Stimulated activated naive B cell treated with anti-CD40 and anti-IgM and Interleukin-4, amounts not matched to agents 10 μg/mL and 1 μg/mL and 100 μg/mL, for 72 hours (primary cell): ENCODE measurements around the gene DLST.

Source experiments
- ATAC-seq, 2 donors: fragments of 150-1000 bp; cut with Tn5 transposase; replicated peaks; 2 replicates each; pipeline ENCODE4 v1.10.0; 2021; ENCODE audit warnings: moderate library complexity in 1 of 2
- DNase-seq: peaks from one replicate; pipeline ENCODE4 v3.0.0; 2021
- H3K27ac Mint-ChIP-seq: one replicate; pipeline ENCODE4 v1.8.0; 2022; ENCODE audit warnings: mild to moderate bottlenecking, mixed read lengths
- H3K27me3 Mint-ChIP-seq, 2 donors: one replicate each; pipeline ENCODE4 v1.8.0; 2022; ENCODE audit warnings: mixed read lengths in 2 of 2
- H3K36me3 Mint-ChIP-seq, 2 donors: one replicate each; pipeline ENCODE4 v1.8.0; 2022; ENCODE audit warnings: mixed read lengths in 2 of 2, mild to moderate bottlenecking in 1 of 2
- H3K4me1 Mint-ChIP-seq, 2 donors: one replicate each; pipeline ENCODE4 v1.8.0; 2022; ENCODE audit warnings: mixed read lengths in 2 of 2, mild to moderate bottlenecking in 1 of 2
- H3K4me3 Mint-ChIP-seq, 2 donors: one replicate each; pipeline ENCODE4 v1.8.0; 2022; ENCODE audit warnings: mild to moderate bottlenecking in 2 of 2, mixed read lengths in 2 of 2, moderate library complexity in 1 of 2
- H3K9me3 Mint-ChIP-seq, 2 donors: one replicate each; pipeline ENCODE4 v1.8.0; 2022; ENCODE audit warnings: mixed read lengths in 2 of 2, mild to moderate bottlenecking in 1 of 2

DLST gene

DNA sequence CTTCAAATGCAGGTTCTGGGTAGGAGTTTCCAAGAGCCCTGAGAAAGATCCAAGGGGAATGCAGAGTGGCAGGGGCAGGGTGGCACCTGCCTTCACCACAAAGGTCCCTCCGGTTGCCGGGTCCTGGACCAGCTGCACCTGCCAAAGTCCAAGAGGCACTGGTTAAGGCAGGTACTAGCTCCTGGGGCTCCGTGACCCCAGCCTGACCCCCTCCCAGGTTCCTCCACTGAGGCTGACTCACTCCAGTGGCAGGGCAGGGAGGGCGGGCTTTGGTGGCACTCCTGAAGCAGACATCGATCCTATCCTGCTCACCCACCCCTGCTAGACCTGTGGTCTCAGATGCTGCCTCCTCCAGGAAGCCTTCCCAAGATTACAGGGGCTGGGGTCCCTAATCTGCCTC is 30.0 kb downstream of the DLST start:
- DNase-seq (no peak), ATAC-seq (no peak)
- peaks cover 9 to 16% of the 10 kb centered on the region in 2 donors for H3K36me3 Mint-ChIP-seq
- H3K27me3 Mint-ChIP-seq, result no peaks in the 10 kb centered on the region
- peaks cover 0 to 6% of the 10 kb centered on the region in 2 donors for H3K4me1 Mint-ChIP-seq
- H3K27ac Mint-ChIP-seq, result no peak overlapping the region
- H3K9me3 Mint-ChIP-seq, result no peaks in the 10 kb centered on the region
- H3K4me3 Mint-ChIP-seq, result no peak overlapping the region

DNA sequence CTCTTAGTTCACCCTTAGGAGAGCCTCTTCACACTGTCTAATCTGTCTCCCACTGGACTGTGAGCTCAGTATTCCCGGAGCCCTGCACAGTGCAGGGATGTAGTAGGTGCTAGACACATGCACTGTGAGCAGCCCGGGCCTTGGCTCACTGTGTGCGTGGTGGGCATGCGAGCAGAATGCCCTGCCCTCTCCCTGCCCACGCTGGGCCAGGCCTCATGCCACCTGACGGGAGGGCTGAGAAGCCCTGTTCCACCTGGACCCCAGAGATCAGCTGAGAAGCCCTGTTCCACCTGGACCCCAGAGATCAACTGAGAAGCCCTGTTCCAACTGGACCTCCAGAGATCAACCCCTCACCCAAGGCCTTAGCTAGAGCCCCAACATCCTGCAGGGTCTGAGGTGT is 30.4 kb downstream of the DLST start:
- Mint-ChIP-seq H3K4me3 (no peak overlapping the region), H3K27me3 (no peaks in the 10 kb centered on the region), H3K27ac (no peak overlapping the region), H3K9me3 (no peaks in the 10 kb centered on the region), H3K36me3 (peaks cover 5 to 12% of the 10 kb centered on the region in 2 donors), H3K4me1 (peaks cover 0 to 4% of the 10 kb centered on the region in 2 donors)
- DNase-seq, result no peak
- no peak for ATAC-seq

DNA sequence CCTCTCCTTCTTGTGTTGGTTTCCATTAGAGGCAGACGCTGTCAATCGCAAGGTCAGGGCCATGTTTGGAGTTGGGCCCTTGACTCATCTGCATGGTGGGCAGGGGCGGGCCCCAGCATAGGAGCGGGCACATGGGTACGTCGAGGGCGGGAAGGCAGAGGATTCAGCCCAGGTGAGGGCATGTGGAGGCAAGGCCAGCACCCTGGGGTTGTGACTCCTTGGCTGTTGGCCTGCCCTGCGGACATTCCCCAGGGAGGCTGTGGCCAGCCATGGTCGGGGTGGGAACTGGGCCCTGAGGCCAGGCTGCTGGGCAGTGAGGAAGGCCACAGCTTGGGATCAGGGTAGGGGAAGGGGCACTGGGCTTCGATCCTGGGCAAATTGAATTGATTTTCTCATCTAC is 31.1 kb downstream of the DLST start:
- Mint-ChIP-seq H3K4me1 (peaks cover 0 to 4% of the 10 kb centered on the region in 2 donors), H3K27ac (no peak overlapping the region), H3K27me3 (no peaks in the 10 kb centered on the region), H3K36me3 (peaks cover 2 to 7% of the 10 kb centered on the region in 2 donors), H3K9me3 (no peaks in the 10 kb centered on the region), H3K4me3 (no peak overlapping the region)
- ATAC-seq (no peak), DNase-seq (no peak)

DNA sequence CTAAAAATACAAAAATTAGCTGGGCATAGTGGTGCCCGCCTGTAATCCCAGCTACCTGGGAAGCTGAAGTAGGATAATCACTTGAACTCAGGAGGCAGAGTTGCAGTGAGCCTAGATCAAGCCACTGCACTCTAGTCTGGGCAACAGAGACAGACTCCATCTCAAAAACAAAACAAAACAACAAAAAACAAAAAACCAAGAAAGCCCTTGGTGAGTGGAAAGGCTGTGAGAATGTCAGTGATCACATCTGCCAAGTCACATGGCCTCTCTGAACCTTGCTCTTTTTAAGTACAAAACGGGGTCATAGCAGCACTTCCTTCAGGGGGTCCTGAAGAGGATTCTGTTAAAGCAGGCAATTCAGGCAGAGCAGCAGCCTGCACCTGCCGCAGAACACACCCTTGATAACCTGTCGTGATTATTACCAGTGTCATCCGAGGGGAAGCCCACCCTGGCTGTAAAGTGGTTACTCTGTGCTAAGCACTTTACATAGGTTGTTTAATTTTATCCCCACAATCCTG is 31.7 kb downstream of the DLST start:
- DNase-seq (no peak), ATAC-seq (no peak)
- H3K9me3 Mint-ChIP-seq, result no peaks in the 10 kb centered on the region
- peaks cover 0 to 4% of the 10 kb centered on the region in 2 donors for H3K4me1 Mint-ChIP-seq
- H3K36me3 Mint-ChIP-seq, result peaks cover 2 to 6% of the 10 kb centered on the region in 2 donors
- H3K27ac Mint-ChIP-seq, result no peak overlapping the region
- H3K4me3 Mint-ChIP-seq, result no peak overlapping the region
- no peaks in the 10 kb centered on the region for H3K27me3 Mint-ChIP-seq

DNA sequence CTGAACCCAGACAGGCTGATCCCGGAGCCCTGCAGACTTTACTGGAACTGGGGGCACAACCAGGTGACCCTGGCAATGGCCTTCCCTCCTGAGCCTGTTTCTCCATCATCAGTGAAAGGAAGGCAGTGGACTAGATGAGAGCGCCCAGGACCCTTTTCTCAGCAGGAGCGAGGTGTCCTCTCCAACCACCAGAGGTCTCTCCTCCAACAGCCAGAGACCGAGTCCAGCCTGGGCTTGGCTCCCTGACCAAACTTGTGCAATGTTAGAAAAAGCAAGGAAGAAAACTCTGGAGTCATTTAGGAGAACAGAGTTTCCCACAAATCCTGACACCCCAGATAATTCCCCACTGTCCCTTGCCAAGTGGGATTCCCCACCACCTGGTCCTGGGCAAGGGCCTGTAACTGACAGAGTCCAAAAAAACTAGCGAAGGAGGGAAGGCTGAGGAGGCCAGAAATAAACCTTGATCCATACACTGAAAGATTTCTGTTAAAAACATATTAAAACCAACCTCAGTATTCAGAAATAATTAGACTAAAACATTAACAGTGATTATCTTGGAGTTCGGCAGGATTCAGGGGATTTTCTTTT is 32.4 kb downstream of the DLST start:
- DNase-seq (no peak), ATAC-seq (peak; percentile 68 to 76)
- Mint-ChIP-seq H3K27ac (no peak overlapping the region), H3K27me3 (no peaks in the 10 kb centered on the region), H3K4me1 (peaks cover 0 to 2% of the 10 kb centered on the region in 2 donors), H3K4me3 (no peak overlapping the region), H3K36me3 (no peaks in the 10 kb centered on the region), H3K9me3 (no peaks in the 10 kb centered on the region)

DNA sequence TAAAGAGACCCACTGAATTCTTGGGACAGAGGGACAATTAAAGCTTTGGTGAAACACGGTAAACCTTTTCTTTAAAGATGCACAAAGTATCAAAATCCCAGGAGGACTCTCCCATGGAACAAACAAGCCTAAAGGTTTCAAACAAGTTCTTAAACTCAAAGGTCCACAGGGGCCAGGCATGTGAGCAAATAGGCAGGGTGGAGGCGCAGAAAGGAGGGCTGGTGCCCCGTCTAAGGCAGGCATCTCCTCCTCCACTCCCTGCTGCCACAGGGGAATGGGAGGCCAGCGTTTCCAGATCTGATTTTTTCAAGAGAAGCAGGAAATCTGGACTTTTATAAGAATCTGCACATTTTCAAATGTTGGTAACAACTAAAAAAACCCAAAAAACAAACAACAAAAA is 33.7 kb downstream of the DLST start:
- H3K4me1 Mint-ChIP-seq, result peaks cover 0 to 2% of the 10 kb centered on the region in 2 donors
- H3K27ac Mint-ChIP-seq, result no peak overlapping the region
- no peak overlapping the region for H3K4me3 Mint-ChIP-seq
- no peaks in the 10 kb centered on the region for H3K9me3 Mint-ChIP-seq
- H3K36me3 Mint-ChIP-seq, result no peaks in the 10 kb centered on the region
- no peak for ATAC-seq
- no peaks in the 10 kb centered on the region for H3K27me3 Mint-ChIP-seq
- DNase-seq, result no peak

DNA sequence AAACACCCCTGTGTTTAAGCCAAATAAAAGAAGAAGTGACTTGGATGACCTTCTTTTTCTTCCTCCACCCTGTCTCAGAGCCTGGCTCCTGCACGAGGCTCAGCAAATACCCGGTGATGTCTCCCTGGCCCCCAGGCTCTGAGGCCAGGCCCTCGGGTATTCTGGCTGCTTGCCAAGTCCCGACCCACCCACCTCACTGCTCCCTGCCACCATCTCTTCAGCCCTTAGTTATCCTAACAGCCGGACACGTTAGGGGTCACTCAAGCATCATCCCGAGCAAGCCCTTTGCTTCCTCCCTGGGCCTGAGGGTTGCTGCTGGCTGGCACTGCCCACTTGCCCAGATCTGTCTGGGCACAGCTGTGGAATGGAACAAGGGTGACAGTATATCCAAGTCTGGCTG is 34.1 kb downstream of the DLST start:
- Mint-ChIP-seq H3K9me3 (no peaks in the 10 kb centered on the region), H3K27me3 (no peaks in the 10 kb centered on the region), H3K4me1 (peaks cover 0 to 2% of the 10 kb centered on the region in 2 donors)

DNA sequence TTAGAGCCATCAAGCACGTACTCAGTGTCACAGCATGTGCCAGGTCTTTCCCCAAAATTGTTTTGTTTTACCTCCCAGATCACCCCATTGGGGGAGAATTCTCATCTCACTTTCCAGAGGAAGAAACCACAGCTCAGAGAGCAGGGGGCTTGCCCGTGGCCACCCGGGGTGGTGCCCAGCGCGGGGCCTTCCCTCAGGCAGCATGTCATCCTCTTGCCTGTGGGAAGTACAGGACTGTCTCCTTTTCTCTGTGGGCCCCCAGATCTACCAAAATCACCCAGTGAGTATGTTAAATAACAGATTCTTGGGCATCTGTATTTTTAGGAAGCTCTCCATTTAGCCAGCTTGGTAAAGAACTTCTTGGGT is 35.4 kb downstream of the DLST start:
- Mint-ChIP-seq H3K4me1 (peaks cover 0 to 2% of the 10 kb centered on the region in 2 donors), H3K9me3 (no peaks in the 10 kb centered on the region), H3K36me3 (no peaks in the 10 kb centered on the region), H3K4me3 (no peak overlapping the region), H3K27me3 (no peaks in the 10 kb centered on the region), H3K27ac (no peak overlapping the region)
- ATAC-seq (no peak), DNase-seq (no peak)

More for the DNA sequence above, 34.1 kb downstream of the DLST start:
- ATAC-seq (no peak), DNase-seq (no peak)
- Mint-ChIP-seq H3K4me3 (no peak overlapping the region), H3K27ac (no peak overlapping the region), H3K36me3 (no peaks in the 10 kb centered on the region)

DNA sequence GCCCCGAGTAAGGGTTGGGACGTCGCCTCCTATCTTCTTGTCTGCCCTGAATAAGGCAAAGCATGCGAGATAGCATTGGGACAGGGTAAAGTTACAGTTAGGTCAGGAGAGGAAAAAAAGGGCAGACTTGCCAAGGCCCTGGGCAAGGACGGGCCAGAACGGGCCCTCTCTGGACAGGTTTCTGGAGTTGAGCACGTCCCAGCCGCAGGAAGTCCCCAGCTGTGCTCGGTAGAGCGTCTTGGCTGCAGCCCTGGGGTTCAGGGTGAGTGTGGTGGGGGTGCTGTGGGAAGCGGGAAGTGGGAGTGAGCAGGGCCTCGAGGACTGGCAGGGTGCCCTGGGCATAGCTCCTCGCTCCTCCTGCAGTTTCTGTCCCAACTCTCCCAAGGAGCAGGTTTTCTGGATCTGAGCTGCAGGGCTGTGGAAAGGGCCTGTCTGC is 35.9 kb downstream of the DLST start:
- Mint-ChIP-seq H3K36me3 (no peaks in the 10 kb centered on the region), H3K27ac (no peak overlapping the region), H3K27me3 (no peaks in the 10 kb centered on the region), H3K4me3 (no peak overlapping the region), H3K9me3 (no peaks in the 10 kb centered on the region), H3K4me1 (peaks cover 0 to 6% of the 10 kb centered on the region in 2 donors)
- ATAC-seq, result no peak
- no peak for DNase-seq

DNA sequence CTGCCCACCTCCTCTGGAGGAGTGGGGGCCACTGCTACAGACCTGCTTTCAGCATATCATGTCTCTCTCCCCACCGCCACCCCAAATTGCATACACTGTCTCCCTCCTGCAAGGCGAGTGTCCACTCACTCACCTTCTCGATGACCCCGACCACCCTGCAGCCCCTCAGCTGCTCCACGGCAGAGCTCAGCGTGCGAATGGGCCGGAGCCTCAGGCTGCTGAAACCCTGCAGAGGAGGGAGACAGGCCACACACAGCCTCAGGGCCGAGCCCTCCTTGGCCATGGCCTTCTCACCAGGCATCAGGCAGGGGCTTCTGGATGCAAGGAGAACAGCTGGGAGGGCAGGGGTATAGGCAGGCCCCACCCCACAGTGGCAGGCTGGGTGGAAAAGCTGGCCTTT is 36.7 kb downstream of the DLST start:
- Mint-ChIP-seq H3K27ac (no peak overlapping the region), H3K4me1 (peaks cover 0 to 6% of the 10 kb centered on the region in 2 donors), H3K36me3 (no peaks in the 10 kb centered on the region), H3K27me3 (no peaks in the 10 kb centered on the region), H3K9me3 (no peaks in the 10 kb centered on the region), H3K4me3 (no peak overlapping the region)
- ATAC-seq (no peak), DNase-seq (no peak)

DNA sequence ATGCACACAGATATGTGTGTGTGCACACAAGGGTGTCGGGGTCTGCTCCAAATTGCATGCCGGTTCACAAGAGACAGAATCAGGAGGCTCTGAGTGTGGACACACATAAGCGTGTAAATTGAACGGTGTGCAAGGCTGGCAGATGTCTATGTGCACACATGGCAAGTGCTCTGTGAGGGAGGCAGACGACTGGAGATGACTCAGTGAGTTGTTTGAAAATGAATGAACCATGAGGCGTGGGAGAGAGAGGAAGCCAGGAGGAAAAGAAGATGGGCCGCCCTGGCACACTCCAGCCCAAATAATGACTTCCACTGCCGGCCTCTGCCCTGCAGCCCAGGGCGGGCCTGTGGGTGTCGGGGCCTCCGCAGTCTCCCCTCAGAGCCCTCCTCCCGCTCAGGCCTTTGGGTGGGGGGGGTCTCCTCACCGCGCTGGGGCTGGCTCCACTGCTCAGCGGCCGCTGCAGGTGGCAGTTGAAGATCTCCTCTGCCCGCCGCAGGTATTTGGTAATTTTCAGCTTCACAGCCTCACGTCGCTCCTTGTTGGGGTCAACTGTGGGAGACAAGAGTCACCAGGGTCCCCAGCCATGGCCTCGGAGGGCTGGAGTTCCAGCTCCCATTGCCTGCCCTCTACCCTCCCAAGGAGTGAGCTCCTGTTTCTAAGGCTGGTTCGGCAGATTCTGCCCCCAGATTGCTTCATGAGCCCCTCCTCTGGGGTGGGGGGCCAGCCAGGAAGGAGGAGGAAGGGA is 37.9 kb downstream of the DLST start:
- no peaks in the 10 kb centered on the region for H3K9me3 Mint-ChIP-seq

DNA sequence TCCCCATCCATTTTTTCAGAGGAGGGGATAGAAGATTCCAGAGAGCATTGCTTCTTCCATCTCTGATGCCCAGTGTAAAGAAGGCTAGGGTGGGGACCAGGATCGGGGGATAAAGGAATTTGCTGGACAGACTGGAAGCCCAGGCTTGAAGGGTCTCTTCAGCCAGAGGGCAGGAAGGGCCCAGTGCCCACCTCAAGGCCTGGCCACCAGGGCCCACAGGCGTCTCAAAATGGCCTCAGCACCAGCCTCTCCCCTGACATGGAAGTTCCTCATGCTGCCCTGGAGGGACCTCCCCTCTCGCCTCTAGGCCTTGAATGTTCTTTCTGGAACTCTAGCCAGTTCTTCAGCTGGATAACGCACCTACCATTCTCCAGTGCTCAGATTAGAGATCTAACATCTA is 38.6 kb downstream of the DLST start:
- DNase-seq (no peak), ATAC-seq (no peak)
- Mint-ChIP-seq H3K4me1 (peaks cover 5 to 8% of the 10 kb centered on the region in 2 donors), H3K27ac (no peak overlapping the region), H3K4me3 (no peak overlapping the region), H3K36me3 (no peaks in the 10 kb centered on the region), H3K27me3 (peaks cover 0 to 4% of the 10 kb centered on the region in 2 donors), H3K9me3 (no peaks in the 10 kb centered on the region)

More for the DNA sequence above, 37.9 kb downstream of the DLST start:
- Mint-ChIP-seq H3K27ac (no peak overlapping the region), H3K4me3 (no peak overlapping the region), H3K36me3 (no peaks in the 10 kb centered on the region), H3K4me1 (peaks cover 5 to 8% of the 10 kb centered on the region in 2 donors), H3K27me3 (peaks cover 0 to 4% of the 10 kb centered on the region in 2 donors)
- ATAC-seq (no peak), DNase-seq (no peak)

DNA sequence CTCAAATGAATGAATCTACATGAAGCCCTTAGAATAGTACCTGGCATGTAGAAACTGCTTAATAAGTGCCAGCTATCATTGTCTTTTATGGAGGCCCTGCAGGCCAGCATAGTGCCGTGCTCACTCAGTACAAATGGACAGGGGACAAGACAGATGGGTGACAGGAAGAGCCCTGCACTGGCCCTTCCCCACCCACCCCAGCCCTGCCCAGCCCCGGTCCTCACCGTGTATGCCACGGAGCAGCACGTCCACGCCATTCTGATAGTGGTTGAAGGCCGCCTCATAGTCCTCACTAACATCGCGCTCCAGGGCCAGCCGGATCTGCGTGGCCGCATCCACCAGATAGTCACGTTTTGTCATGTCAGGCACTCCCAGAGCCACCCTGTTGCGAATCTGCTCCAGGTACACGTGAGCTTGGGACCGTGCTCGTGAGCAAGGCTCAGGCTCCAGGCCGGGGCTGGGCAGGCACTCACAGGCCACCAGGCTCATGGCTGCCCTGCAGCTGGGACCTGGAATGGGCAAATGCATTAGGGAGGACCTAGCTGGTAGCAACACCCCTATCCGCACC is 39.4 kb downstream of the DLST start:
- H3K4me3 Mint-ChIP-seq, result no peak overlapping the region

DNA sequence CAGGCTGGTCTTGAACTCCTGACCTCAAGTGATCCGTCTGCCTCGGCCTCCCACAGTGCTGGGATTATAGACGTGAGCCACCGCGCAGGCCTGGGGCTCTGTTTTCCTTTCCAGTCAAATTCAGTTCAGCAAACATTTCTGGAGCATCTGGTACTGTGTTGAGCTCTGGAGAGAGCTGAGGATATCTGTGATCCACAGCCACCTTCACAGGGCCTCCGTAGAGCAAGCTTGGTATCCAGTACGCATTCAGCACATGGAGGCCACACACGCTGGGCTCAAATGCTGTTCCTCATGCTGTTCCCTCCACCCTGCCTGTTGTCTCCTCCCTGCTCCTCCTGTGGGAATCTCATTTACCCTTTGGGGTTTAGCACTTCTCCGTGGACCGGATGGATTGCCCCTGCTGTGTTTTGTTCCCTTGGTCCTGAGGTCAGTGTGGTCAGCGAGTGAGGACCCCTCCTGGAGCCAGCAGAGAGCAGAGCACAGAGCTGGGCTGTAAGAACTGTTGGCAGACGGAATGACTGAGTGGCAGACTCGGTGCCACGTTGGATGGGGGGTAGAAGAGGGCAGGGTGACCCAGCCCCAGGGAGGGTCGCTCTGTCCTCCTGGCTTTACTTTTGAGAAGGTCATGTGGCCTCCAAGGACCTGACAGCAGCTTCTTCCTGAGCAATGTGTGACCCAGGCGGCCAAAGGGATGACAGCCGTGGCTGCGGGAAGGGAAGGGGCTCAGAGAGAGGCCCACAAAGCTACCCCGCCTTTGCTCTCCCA is 40.5 kb downstream of the DLST start:
- Mint-ChIP-seq H3K4me3 (peak overlapping the region; percentile 74), H3K27me3 (peaks cover 4 to 12% of the 10 kb centered on the region in 2 donors), H3K36me3 (no peaks in the 10 kb centered on the region), H3K4me1 (peaks cover 5 to 8% of the 10 kb centered on the region in 2 donors), H3K27ac (peak overlapping the region; percentile 77), H3K9me3 (no peaks in the 10 kb centered on the region)
- ATAC-seq (no peak), DNase-seq (no peak)

More for the DNA sequence above, 39.4 kb downstream of the DLST start:
- Mint-ChIP-seq H3K27me3 (peaks cover 4 to 5% of the 10 kb centered on the region in 2 donors), H3K9me3 (no peaks in the 10 kb centered on the region), H3K4me1 (peaks cover 5 to 8% of the 10 kb centered on the region in 2 donors), H3K36me3 (no peaks in the 10 kb centered on the region), H3K27ac (no peak overlapping the region)
- no peak for ATAC-seq
- DNase-seq, result no peak
